ENCODE data around the gene SIGLEC6.

Gene SIGLEC6

DNA sequence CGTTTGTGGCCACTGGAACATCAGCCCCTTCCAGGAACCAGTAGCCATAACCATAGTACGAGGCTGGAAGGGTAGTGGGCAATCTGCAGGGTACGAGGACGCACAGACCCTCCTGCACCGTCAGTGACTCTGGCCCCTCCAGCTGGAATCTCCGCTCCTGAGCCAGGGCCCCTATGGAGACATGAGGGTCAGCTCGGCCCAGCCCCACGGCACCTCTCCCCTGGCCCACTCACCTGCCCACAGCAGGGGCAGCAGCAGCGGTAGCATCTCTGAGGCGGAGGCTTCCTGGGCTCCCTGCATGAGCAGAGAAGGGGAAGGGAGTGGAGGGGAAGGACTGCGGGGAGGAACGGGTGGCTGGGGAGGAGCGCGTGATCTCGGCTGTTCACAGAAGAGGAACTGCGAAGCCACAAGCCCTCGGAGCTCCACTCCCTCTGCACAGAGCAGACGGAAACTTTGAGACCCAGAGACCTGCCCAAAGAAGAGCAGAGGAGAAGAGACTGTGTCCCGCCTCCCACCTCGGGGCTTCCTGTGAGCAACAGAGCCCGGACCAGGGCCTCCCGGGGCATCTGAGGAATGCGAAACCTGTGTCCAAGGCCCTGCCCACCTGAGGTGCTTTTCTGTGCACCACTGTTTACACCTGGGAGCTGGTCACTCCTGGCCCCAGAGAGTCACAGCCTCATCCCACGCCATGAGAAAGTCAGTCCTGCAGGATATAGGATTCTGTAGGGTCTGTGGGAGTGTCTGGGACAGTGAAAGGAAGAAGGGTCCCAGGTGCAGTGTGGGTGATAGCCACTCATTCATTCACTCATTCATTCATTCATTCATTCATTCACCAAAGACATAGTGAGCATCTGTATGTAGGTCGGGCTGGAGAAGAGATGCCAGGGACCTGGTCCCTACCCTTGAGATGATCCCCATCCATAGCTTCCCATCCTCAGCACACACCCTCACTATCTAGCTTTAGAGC lies at the start of gene SIGLEC6:
Gene SIGLEC6, minus strand, starts transcription at position 322 of the 967 bp plus-strand sequence. Its CDS starts 22 bp downstream, at position 300.
- DNase-seq = no peak

DNA sequence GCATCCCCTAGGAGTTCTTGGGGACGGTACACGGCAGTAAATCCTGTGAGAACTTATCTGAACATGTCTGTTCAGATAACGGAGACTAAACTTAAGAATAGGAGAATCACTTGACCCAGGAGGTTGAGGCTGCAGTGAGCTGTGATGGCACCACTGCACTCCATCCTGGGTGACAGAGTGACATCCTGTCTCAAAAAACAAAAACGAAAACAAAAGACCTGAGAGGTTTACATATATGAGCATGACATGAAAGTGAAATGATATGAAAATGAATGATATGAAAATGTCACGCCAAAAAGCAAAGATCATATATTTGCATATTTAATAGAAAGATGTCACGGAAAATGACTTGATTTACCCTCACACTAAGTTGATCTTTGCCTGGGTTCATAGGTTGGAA lies 45.4 kb upstream of the SIGLEC6 start:
- no peak for DNase-seq

DNA sequence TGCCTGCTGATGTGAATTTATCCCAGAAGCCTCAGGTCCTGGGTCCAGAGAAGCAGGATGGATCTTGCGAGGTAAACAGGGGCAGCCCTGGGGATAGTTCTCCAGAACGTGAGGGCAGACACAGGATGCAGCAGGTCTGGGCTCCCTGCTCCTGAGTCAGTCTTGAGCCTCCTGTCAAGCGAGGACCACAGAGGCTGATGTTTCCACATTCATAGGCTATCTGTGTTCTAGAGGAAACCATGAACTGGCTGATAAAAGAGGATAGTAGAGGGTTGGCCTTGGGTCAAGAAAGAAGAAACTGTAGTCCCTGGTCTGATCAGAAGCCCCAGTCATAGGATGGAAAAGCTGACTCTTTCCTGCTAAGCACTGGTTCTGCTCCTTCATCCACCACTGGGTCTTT lies 41.9 kb upstream of the SIGLEC6 start:
- DNase-seq = no peak

DNA sequence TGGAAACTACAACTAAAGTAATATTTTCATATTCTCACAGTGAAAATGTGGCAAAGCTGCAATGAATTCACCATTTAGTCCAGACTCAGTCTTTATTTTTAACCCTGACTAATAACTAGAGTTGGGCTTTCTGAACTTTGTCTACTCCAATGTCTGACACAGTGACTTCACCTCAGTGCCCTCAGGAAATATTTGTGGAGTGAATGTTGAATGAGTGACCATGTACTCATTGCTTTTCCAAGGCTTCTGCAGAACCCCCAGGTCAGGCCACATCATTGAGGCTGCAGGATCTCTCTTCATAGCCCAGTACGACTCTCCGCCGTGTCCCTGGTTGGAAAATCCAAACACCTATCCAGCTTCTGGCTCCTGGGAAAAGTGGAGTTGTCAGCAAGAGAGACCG lies 41.4 kb upstream of the SIGLEC6 start:
- no peak for DNase-seq

DNA sequence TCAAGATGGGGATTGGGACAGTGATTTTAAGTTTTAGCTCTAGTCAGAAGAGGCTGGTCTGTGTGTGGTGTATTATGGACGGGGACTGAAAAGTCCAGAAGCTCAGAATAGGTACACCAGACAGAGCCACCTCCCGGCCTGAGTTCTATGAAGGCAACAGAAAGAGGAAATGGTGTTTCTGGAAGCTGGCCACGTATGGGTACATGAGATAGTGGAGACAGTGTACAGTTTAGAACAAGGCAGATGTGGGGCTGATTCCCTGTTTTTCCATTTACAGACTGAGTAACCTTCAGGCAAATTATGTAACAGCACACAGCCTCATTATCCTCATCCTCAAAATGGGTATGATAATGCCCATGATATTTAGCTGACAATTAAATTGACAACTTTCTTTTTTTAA lies 40.9 kb upstream of the SIGLEC6 start:
- no peak for DNase-seq

DNA sequence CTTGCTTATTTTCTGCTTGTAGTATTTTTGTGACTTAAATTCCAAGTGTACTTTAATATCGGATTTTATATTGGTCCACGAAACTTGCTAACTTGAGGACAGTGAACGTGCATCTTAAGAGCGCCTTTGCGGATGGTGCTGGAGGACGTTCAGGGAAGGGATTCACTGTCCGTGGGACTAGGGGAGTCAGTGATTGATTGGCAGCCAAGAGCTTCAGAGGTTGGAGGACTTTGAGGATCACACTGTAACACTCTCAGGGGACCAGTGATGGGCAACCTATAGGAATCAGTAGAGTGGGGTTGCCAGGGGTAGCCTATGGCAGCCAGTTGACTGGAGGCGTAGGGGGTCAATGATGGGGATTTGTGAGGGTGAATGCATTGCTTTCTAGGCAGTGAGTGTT lies 40.1 kb upstream of the SIGLEC6 start:
- DNase-seq = no peak

DNA sequence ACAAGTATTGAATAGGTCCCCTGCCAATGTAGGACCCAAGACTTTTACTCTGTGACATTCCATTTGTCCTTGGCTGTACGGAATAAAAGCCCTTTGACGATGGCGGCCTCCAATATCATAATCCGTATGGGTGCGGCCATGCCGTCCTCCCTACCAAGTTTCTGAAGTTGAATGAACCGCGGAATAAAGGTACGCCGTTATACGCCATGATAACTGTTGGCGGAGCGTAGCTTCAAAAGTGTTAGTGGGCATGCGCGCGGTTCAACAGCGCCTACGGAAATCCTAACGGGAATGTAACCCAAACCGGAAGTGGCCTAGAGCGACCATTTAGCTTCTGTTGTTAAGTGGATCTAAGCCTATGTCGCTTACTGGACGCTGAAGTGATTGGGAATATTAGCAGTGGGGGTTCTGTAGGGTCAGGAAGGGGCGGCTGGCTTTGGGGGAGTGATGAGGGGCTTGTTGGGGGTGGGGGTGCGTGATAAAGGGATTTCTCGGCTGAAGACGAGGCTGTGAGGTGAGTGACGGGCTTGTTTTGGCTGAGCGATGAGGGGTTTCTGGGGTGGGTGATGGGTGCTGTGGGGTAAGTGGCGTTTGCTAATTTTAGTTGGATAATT lies 39.6 kb upstream of the SIGLEC6 start, which contains the start of gene ZNF175:
Gene ZNF175, plus strand, starts transcription at position 322 of the 614 bp plus-strand sequence. CDS start 2,047 bp downstream, outside the sequence.
- peak; percentile 83 for DNase-seq

DNA sequence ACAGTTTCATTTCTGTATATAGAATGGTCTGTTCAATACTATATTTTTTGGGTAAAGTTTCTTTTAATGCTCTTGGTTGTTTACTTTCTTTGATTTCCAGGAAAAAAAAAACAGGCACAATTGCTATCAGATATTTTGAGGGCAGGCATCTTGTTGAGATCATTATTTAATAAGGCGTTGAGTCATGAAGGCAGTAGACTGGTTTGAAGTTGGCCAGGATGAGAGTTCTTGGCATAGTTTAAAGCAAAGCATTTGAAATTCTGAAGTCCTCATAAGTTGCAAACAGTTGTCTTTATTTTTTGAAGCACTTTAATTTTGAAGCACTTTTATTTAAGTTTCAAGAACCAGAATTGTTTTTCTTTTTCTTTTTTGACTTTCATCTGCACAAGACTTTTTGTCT lies 37.0 kb upstream of the SIGLEC6 start:
- DNase-seq = no peak

DNA sequence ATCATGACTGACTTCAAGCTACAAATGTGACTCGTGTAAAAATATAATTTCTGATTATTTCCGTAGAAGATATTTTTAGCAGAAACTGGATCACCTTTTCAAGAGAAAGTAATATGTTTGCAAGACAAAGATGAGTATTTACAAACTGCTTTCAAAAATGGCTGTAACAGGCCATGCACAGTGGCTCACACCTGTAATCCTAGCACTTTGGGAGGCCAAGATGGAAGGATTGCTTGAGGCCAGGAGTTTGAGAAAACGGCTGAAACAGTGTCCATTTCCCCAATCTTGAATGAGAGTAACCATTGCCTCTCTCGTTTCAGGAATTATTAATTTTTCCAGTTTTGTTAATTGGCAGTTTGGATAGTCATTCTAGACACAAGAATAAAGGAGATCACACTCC lies 36.1 kb upstream of the SIGLEC6 start:
- DNase-seq = no peak

DNA sequence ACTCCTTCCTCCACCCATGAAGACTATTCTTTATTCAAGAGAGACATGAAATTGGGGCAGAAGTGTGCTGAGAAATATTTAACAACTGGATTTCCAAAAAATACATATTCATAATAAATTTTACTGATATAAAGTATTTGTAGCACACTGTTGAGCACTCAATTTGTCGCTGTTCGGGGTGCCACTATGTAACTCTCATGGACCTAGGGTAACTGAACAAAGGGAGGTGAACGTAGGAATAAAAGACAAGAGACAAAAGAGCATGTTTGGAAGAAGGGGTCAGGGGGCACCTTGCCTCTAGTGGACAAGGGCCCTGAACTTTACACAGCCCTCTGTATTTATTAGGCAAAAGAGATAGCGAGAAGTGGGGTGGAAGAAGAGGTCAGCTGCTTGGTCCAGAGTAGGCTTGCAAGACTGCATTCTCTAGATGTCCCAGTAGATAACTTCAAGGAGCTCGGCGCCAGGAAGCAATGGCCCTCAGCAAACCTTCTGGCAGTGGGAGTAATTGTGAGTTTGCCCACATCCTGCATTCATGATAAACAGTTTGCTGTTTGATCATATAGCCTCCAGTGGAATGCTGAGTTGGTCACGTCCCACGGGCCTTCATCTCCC lies 35.1 kb upstream of the SIGLEC6 start:
- DNase-seq = no peak

DNA sequence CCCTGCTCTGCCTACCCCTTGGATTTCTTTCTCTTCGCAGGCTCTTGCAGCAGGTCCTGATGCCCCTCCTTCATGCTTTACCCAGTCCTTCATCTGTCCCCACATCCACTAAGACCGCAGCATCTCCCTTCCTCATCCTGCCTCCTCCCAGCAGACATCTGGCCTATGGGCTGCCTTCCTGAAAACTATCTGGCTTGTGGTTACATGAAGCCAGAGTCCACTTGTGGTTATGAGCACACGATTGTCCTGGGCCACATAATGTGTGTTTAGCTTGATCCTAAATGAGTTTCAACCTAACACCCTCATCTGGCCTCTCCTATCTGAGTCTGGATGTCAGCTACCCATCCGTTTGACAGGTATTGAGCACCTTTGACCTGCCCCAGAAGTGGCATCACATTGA lies 34.1 kb upstream of the SIGLEC6 start:
- no peak for DNase-seq

DNA sequence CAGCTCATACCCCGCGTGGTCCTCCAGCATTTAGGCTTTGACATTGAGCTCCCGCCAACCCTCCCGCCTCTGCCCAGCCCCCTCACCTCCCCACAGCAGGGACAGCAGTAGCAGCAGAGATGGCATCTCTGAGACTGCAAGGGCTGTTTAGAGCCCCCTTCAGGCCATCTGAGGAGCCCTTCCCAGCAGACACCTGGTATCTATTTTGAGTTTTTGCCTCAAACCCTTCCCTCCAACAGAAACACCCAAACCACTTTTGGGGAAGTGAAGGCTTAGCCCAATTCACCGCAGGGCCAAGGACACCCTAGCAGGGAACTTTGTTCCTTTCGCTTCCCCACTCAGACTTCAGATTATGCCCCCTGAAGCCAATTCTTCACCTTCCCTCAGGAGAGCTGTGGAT lies 33.3 kb upstream of the SIGLEC6 start:
- DNase-seq = no peak

DNA sequence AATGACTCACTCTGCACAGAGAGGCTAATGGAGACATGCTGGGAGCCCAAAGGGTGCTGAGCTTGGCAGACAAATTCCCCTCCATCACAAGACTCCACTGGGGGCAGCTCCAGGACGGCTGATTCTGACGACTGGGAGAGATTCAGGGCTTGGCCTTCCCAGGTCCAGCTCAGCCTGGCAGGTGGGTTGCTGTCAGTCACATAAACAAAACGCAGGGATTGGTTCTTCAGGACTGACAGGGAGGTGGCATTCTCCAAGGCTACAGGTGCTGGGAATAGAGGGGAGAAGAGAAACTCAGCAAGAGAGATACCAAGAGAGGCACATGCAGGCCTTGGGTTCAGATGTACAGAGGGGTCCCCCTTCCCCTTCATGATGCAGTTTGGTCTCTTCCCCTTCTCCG lies 28.9 kb upstream of the SIGLEC6 start:
- no peak for DNase-seq

DNA sequence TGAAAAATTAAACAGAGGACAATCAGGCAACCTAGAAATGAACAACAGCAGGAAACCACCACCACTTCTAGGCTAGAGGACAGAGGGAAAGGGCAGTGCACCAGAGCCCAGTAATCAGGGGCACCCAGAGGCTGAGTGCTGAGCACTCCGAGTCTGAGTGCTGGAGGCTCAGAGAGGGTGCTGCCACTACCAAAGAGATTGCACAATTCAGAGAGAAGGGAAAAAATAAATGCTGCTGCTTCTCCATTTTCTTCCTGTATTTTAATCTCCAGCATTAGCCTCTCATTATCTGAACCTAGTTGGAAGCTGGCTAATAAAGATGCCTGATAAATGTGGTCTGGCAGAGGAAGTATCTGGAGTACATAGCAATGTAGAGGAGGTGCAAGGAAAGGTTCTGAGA lies 27.8 kb upstream of the SIGLEC6 start:
- DNase-seq = no peak

DNA sequence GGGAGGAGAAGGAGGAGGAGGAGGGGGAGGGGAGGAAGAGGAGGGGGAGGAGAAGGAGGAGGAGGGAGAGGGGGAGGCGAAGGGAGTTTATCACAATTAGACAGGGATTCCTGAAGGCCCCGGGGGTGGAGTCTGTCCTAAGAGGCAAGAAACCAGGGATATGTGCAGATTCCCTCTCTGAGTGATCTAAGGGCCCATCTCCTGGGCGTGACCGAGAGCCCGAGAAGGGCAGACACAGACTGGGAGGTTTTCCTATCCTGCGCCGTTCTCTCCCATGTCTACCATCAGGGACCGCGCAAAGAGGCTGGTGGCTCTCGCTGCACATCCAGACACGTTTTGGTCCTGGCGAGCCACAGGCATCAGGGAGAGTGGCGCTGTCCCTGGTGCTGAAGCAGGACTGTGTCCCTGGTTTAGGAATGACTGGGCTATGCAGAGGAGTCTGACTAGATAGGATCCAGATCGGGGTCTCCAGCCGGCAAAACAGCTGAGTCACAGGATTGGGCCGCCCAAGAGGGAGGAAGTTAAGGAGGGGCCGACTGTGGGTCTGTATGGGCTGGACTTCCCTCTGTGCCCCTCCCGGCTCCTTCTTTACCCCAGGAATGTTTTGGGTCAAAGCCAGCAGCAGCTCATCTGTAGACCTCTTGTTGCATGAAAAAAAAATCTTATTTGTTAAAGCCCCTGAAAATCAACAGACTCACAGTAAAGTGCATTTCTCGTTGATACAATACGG lies 21.7 kb upstream of the SIGLEC6 start:
- no peak for DNase-seq

DNA sequence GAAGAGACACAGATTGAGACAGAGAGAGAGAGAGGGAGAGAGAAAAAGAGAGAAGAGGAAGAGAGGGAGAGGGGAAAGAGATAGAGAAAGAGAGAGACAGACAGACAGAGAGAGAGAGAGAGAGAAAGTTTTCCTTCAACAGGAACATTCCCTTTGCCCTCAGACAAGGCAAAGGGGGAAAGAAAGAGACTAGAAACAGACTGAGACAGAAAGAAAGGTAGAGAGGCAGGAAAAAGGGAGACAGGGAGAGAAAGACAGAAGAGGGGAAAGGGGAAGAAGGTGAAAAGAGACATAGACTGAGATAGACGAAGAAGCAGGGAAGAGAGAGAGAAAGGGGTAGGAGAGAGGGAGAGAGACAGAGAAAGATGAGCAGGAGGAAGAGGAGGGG lies 21.1 kb upstream of the SIGLEC6 start:
- DNase-seq = no peak

DNA sequence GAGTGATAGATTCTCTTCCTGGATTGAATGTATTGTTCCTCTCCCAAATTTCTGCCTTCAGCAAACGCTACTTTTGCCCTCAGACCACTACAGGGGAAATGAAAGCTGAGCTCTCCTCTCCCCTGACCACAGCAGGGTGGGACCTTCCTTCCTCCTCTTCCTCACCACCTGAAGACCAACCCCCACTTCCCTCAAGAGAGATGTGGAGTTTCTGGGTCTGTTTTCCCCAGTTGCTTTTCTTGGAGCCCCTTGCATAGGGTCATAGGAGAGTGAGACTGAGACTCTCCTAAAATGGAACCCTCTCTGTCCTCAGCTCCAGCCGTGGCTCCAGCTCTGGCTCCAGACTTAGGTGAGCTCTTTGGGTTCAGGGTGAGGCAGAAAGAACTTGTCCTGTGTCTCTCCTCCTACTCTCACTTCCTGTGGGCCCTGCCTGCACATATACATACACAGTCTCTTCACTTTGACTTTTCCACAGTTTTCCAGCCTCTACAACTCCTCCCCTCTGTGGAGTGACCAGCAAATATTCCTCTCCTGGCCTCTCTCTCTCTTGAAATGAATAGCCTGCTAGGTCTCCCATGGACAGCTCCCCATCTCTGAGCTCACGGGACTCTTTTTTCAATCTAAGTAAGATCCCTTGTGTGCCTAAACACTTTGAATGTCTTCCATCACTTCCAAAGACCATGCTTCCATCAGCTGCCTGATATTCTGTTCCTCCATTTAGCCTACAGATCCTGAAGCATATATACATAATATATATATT lies 20.4 kb upstream of the SIGLEC6 start:
- DNase-seq = no peak

DNA sequence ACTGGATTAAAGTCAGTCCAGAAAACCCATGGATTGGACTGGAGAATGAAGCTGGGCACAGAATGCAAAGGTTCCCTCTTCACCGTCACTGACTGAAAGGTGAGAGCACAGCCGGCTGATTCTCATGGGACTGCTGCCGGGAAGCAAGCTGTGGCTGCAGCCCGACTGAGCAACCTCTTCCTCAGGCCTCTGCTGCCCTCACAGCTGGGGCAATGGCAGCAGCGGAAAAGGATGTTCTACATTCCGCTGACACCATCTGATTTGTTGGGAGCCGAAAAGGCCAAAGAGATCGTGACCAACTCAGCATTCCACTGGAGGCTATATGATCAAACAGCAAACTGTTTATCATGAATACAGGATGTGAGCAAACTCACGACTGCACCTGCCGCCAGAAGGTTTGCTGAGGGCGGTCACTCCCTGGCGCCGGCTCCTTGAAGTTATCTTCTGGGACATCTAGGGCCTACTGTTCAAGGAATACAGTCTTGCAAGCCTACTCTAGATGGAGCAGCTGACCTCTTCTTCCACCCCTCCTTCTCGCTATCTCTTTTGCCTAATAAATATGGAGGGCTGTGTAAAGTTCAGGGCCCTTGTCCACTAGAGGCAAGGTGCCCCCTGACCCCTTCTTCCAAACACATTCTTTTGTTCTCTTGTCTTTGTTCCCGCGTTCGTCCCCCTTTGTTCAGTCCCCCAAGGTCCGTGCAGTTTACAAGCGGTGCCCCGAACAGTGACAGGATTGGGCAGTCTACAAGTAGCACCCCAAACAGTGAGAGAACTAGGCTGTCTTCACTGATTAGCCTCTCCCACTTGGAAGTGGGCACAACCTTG lies 19.6 kb upstream of the SIGLEC6 start:
- DNase-seq = no peak

DNA sequence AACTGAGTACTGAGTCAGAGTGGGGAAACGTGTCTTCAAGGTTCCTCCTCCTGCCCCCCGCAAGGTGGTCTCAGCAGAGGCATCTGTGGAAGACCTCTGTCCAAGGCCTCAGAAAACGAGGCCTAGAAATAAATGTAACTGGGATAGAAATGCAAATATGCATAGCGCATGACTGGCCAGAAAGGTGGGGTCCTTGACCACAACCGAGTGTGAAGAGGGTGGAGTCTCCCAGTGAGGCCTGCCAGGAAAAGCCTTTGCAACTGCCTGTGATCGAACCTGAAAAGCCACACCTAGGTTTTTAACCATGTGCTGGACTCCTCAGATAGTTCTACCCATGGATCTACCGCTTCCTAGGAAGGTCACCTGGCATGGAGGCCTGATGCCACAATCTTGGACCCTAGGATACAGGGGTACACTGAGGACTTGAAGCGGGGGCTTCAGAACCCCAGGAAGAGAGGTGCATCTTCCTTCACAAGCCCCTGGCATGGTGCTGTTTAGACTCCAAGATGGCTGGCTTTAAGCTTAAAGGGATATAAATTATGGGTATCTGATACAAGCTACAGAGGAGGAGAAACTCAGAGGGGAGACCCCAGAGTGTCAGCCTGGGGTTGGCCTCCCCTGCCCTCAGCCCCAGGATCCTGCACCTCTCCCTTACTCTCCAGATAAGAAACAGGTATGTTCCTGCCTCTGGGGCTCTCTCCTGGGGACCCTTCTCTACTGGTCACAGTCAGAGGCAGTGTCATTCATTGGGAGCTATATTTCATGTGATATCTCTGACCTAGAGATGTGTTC lies 18.3 kb upstream of the SIGLEC6 start:
- DNase-seq = no peak

DNA sequence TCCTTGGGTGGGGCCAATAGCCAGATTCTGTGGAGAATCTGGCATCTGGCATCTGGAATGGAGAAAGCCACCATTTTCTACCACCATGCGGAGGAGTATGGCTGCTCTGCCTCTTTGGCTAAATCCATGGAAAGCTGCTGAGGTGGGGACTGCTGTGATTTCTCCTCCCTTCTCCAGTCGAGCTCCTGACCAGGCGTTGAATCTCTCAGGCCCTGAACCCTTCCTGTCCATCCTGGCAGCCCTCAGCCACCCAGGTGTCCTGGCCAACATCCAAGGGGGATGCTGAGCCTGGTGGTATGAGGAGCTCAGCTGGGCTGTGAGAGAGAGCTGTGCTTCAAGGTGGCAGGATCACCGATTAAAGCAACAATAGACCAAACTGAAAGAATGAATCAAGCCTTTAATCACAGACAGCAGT lies 17.4 kb upstream of the SIGLEC6 start:
- DNase-seq = no peak

Measured in stimulated activated naive CD4-positive, alpha-beta T cell treated with Interleukin-2 at 50 U/mL for 16 hours (primary cell).